GM08714 (cell line): ENCODE results near the gene KRT78.

Experiments used
- H3K4me3 ChIP-seq: fragments of 200-500 bp; sonication (Bioruptor generic); 2 replicates; pipeline ENCODE4 v1.5.1; 2014; ENCODE audit warnings: mild to moderate bottlenecking, low read length, inconsistent platforms
- ZNF274 ChIP-seq: IDR thresholded peaks from 2 replicates; pipeline ENCODE4 v1.6.1; 2012; ENCODE audit warnings: mild to moderate bottlenecking, low read depth, low read length

KRT78 gene

GRCh38 chr12:52818887-52819420 lies 29.8 kb downstream of the KRT78 start:
- H3K4me3 ChIP-seq = no peak overlapping the region
- TF ChIP-seq ZNF274 = no peak

- no peak for TF ChIP-seq ZNF274
- H3K4me3 ChIP-seq = no peak overlapping the region
Observed at GRCh38 chr12:52818388-52818787, 30.4 kb downstream of the KRT78 start.

GRCh38 chr12:52817699-52818238 lies 31.0 kb downstream of the KRT78 start:
- H3K4me3 ChIP-seq = no peak overlapping the region
- no peak for TF ChIP-seq ZNF274

- no peak overlapping the region for H3K4me3 ChIP-seq
- no peak for TF ChIP-seq ZNF274
Observed at GRCh38 chr12:52817003-52817698, 31.6 kb downstream of the KRT78 start.

GRCh38 chr12:52815676-52816588 lies 32.9 kb downstream of the KRT78 start:
- no peak for TF ChIP-seq ZNF274
- H3K4me3 ChIP-seq = no peak overlapping the region

- H3K4me3 ChIP-seq = no peak overlapping the region
- TF ChIP-seq ZNF274 = no peak
Observed at GRCh38 chr12:52815161-52815560, 33.6 kb downstream of the KRT78 start.

- TF ChIP-seq ZNF274 = no peak
- no peak overlapping the region for H3K4me3 ChIP-seq
Observed at GRCh38 chr12:52814710-52815155, 34.1 kb downstream of the KRT78 start.

GRCh38 chr12:52813885-52814709 lies 34.7 kb downstream of the KRT78 start, which contains the start of gene KRT4:
TSS of gene KRT4 (minus strand) at chr12:52814116. CDS start at chr12:52814058, 58 bp downstream.
- no peak for TF ChIP-seq ZNF274
- no peak within 1 kb of the TSS for H3K4me3 ChIP-seq

- no peak for TF ChIP-seq ZNF274
- no peak overlapping the region for H3K4me3 ChIP-seq
Observed at GRCh38 chr12:52813203-52813819, 35.5 kb downstream of the KRT78 start.

- no peak for TF ChIP-seq ZNF274
- H3K4me3 ChIP-seq = no peak overlapping the region
Observed at GRCh38 chr12:52812749-52813148, 36.0 kb downstream of the KRT78 start.

- no peak overlapping the region for H3K4me3 ChIP-seq
- no peak for TF ChIP-seq ZNF274
Observed at GRCh38 chr12:52812073-52812400, 36.8 kb downstream of the KRT78 start.

- no peak for TF ChIP-seq ZNF274
- no peak overlapping the region for H3K4me3 ChIP-seq
Observed at GRCh38 chr12:52811191-52812072, 37.4 kb downstream of the KRT78 start.

- H3K4me3 ChIP-seq = no peak overlapping the region
- no peak for TF ChIP-seq ZNF274
Observed at GRCh38 chr12:52810554-52810953, 38.2 kb downstream of the KRT78 start.
